Activated CD4-positive, alpha-beta T cell treated with anti-CD3 and anti-CD28 coated beads for 48 hours (primary cell): ENCODE measurements around the gene BOLL.
"Not testable (repeated sequence)": the region's sequence is repeated elsewhere in the genome, so short reads cannot be mapped to it uniquely, and the experiment has no call there.

Experiments used
- DNase-seq: peaks from one replicate; pipeline ENCODE4 v3.0.0-alpha.2; 2020

BOLL gene

DNA sequence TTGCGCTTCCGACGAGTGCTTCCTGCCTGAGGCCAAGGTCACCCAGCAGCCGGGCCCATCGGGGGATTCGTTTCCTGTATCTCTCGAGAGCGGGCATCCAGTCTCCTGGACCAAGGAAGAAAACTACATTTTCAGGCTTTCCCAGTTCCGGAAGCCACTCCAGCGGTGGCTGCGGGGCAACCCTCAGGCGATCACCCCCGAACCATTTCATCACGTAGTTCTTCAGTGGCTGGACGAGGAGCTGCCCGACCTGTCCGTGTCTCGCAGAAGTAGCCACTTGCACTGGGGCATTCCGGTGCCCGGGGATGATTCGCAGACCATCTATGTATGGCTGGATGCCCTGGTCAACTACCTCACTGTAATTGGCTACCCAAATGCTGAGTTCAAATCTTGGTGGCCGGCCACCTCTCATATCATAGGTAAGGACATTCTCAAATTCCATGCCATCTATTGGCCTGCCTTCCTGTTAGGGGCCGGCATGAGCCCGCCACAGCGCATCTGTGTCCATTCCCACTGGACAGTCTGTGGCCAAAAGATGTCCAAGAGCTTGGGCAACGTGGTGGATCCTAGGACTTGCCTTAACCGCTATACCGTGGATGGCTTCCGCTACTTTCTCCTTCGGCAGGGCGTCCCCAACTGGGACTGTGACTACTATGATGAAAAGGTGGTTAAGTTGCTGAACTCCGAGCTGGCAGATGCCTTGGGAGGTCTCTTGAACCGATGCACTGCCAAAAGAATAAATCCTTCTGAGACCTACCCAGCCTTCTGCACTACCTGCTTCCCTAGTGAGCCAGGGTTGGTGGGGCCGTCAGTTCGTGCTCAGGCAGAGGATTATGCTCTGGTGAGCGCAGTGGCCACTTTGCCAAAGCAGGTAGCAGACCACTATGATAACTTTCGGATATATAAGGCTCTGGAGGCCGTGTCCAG, 78.9 kb downstream of the BOLL start:
- peak; percentile 22 for DNase-seq

DNA sequence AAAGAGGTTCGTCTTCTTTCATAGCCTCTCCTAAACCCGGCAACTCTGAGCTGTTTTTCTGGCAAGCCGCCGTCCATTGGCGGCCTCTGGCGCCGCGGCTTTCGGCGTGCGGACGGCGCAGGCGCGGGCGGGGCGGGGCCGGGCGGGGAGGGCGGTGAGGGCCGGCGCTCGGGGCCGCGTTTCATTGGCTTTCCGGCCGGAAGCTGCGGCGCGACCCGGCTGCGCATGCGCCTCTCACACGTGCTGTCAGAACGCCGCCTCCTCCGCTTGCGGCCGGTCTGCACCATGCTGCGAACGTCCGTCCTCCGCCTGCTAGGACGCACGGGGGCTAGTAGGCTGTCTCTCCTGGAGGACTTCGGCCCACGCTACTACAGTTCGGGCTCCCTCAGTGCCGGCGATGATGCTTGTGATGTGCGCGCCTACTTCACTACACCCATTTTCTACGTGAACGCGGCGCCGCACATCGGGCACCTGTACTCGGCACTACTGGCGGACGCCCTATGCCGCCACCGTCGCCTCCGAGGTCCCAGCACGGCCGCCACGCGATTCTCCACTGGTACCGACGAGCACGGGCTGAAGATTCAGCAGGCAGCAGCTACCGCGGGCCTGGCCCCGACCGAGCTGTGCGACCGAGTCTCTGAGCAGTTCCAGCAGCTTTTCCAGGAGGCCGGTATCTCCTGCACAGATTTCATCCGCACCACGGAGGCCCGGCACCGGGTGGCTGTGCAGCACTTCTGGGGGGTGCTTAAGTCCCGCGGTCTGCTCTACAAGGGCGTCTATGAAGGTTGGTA, 79.8 kb downstream of the BOLL start, which contains the start of gene MARS2:
MARS2 (plus strand) TSS at position 249 of the 791 bp plus-strand sequence; CDS start at position 286, 37 bp downstream.
- peak; percentile 93 for DNase-seq

DNA sequence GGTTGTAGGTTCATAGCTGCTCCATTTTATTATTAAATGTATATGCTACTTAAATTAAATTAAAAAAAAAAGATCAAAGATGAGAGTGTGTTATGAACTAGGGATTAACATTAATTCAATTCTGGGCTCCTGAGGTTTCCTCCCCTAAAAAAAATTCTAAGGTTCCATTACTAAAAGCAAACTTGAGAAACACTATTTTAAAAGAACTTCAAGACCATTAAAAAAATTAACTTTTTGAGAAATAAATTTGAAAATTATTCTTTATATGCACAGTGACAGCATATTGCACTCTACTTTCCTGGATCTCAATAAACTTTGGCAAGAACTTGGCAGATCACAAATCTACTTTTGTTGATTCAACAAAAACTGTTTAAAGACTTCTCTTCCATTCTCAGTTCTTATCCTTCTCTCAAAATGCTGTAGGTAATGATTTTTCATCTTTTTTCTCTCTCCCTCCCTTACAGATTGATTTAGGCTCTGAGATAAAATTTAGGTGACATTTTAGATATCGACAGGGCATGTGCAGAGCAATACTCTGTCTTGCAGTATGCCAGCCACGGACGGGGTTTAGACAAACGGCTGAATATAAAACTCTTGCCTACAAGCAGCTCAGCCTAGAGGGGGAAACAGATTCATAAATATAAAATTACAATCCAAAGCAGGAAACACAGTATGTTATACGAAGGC, 80.5 kb downstream of the BOLL start:
- DNase-seq: no peak

- DNase-seq: peak; percentile 34
These were observed 84.2 kb downstream of the BOLL start for GRCh38 chr2:197700960-197701359.

- DNase-seq: not testable (repeated sequence)
These were observed 85.4 kb downstream of the BOLL start for GRCh38 chr2:197699724-197700123.

DNA sequence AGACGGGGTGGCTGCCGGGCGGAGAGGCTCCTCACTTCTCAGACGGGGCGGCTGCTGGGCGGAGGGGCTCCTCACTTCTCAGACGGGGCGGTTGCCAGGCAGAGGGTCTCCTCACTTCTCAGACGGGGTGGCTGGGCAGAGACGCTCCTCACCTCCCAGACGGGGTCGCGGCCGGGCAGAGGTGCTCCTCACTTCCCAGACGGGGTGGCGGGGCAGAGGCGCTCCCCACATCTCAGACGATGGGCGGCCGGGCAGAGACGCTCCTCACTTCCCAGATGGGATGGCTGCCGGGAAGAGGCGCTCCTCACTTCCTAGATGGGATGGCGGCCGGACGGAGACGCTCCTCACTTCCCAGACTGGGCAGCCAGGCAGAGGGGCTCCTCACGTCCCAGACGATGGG, 88.5 kb downstream of the BOLL start:
- DNase-seq: not testable (repeated sequence)

- not testable (repeated sequence) for DNase-seq
These were observed 89.1 kb downstream of the BOLL start for GRCh38 chr2:197695971-197696370.

- not testable (repeated sequence) for DNase-seq
These were observed 89.9 kb downstream of the BOLL start for GRCh38 chr2:197695206-197695605.

GRCh38 chr2:197677483-197677882, 107.6 kb downstream of the BOLL start:
- no peak for DNase-seq

DNA sequence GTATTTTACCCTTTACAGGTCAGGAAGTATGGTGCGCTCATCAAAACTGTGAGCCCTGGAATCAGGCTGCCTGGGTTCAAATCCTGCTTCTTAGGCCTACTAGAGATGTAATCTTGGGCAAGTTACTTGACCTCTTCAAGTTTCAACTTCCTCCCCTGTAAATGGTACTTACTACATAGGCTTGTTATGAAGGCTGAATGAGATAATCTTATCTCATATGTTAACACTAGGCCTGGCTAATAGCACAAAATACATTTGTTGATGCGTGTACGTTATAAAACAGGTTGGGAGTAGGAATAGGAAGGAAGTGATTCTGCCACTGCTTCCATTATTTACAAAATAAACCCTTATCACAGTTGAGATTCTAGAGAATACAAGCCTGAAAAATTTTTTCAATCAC, 108.1 kb downstream of the BOLL start:
- no peak for DNase-seq
